ENCODE data around the gene OSBPL10.

GRCh38 chr3:31832551-31832950, 148.5 kb downstream of the OSBPL10 start:
- no peak for TF ChIP-seq POLR2A (IDR thresholded peaks at IDR 0.05)
- TF ChIP-seq CTCF (IDR thresholded peaks at IDR 0.05) = no peak

All from ovary (tissue), 3 donors.